Measurements from ENCODE around the gene PDZD7. TPM values are rescaled to one million over a fixed set of nuclear protein-coding genes. Genes with fewer than 3 reads are reported as not detected.

PDZD7 gene
- total and polyA plus RNA-seq, 2 of the 8 experiments (the other 6 are each of a cell fraction or from before 2014, with no cell fraction given), result 0.88 to 1.6 TPM

GRCh38 chr10:100993986-100994708 lies 36.8 kb downstream of the PDZD7 start:
- Histone ChIP-seq H2BK20ac (ENCODE audit: low read length) (no peak overlapping the region), H3K4me3 (ENCODE audit: extremely low read depth in 1 of 4, insufficient read depth in 2 of 4, low read depth in 3 of 4, low read length in 4 of 4) (no peak overlapping the region), H3K9me3 (ENCODE audit: insufficient read depth in 2 of 2, low read depth in 1 of 2, low read length in 1 of 2) (no peaks in the 10 kb centered on the region), H2BK5ac (ENCODE audit: low read depth, low read length) (0 out of 2 replicates have a peak overlapping the region, but pooled peaks have one; percentile 18), H4K20me1 (replicated peaks in 1 of 2; ENCODE audit: control insufficient read depth in 1 of 2, insufficient read depth in 2 of 2, low read length in 2 of 2) (peaks cover 7 to 17% of the 10 kb centered on the region in 2 experiments), H3K4me1 (replicated peaks in 1 of 4; ENCODE audit: control insufficient read depth in 3 of 4, insufficient read depth in 4 of 4, low read length in 3 of 4) (peaks cover 4 to 11% (median 7%) of the 10 kb centered on the region in 4 experiments), H3K27me3 (replicated peaks in 1 of 4; ENCODE audit: control insufficient read depth in 3 of 4, extremely low read depth in 1 of 4, insufficient read depth in 3 of 4, low read length in 3 of 4) (no peaks in the 10 kb centered on the region), H2BK12ac (ENCODE audit: low read depth, low read length) (no peak overlapping the region), H2AFZ (ENCODE audit: low read length) (no peak overlapping the region), H3K4ac (replicated peaks; ENCODE audit: insufficient read length, low read depth, low read length) (no peak overlapping the region), H3K36me3 (ENCODE audit: control insufficient read depth in 2 of 4, insufficient read depth in 4 of 4, low read length in 3 of 4) (peaks cover 24 to 48% (median 34%) of the 10 kb centered on the region in 4 experiments), H3K14ac (ENCODE audit: insufficient read length) (no peak overlapping the region), H3K27ac (ENCODE audit: low read depth, low read length) (no peak overlapping the region), H2BK15ac (ENCODE audit: low read length) (no peak overlapping the region), H4K8ac (ENCODE audit: extremely low read depth, insufficient read depth, low read length) (no peak overlapping the region), H3K18ac (ENCODE audit: extremely low read depth, low read length) (no peak overlapping the region), H3K4me2 (ENCODE audit: insufficient read depth in 1 of 2, low read depth in 2 of 2, low read length in 2 of 2) (no peak overlapping the region; a peak in 1 of 4 replicates), H3K79me2 (ENCODE audit: control insufficient read depth in 1 of 2, insufficient read depth in 2 of 2, low read length in 2 of 2) (peaks cover 2 to 27% of the 10 kb centered on the region in 2 experiments; a peak in 3 of 4 replicates), H2BK120ac (replicated peaks; ENCODE audit: low read depth, low read length) (no peak overlapping the region), H4K91ac (replicated peaks; ENCODE audit: insufficient read length, low read length) (no peak overlapping the region), H2AK5ac (ENCODE audit: low read depth, low read length) (no peak overlapping the region), H4K5ac (ENCODE audit: insufficient read length, low read depth, low read length) (no peak overlapping the region), H3K56ac (replicated peaks; ENCODE audit: insufficient read length, low read depth, low read length) (no peak overlapping the region), H3K23me2 (ENCODE audit: low read depth, low read length) (peaks cover 14% of the 10 kb centered on the region), H3K79me1 (ENCODE audit: low read depth, low read length) (no peaks in the 10 kb centered on the region; the same call in none of the 2 replicates), H3K23ac (ENCODE audit: insufficient read length) (no peak overlapping the region), H3K9ac (replicated peaks in 1 of 4; ENCODE audit: extremely low read depth in 1 of 4, low read depth in 3 of 4, low read length in 3 of 4) (no peak overlapping the region)
- no peak for DNase-seq (ENCODE audit: low read depth in 1 of 2, low spot score in 2 of 2)
- POLR2A ChIA-PET (ENCODE audit: partially characterized antibody), result interaction anchor here (0.6 to 12.6 kb wide), 9 partner anchors 9 to 886 kb away, joined by 3 to 143 read pairs (median 10); partner anchors contain the start of gene SEMA4G
- peak; percentile 36 for FAIRE-seq
- CTCF ChIA-PET (ENCODE audit: partially characterized antibody), result interaction anchor here (0.6 to 26.8 kb wide), 20 partner anchors 8 to 959 kb away, joined by 3 to 464 read pairs (median 4); partner anchors contain the start of genes PDZD7 and SFXN3
- WGBS, 2 experiments (ENCODE audit: extremely low coverage in 1 of 2, insufficient coverage in 1 of 2, insufficient read length in 1 of 2, insufficient replicate concordance in 2 of 2, low coverage in 1 of 2, low lambda C conversion rate in 2 of 2, missing lambda C conversion rate in 1 of 2), result 73% methylated on average over 10 of the region's 10 CpGs; no CpG with 5 or more reads in 1 of the 2 experiments
- TF ChIP-seq ASH2L (IDR thresholded peaks at IDR 0.05; ENCODE audit: low read length) (no peak), RAD21 (IDR thresholded peaks at IDR 0.05 in 1 of 2, conservative IDR thresholded peaks at IDR 0.05 in 1 of 2; ENCODE audit: low read depth in 2 of 2, low read length in 2 of 2) (peak; percentile 67 to 71), CTCF (IDR thresholded peaks at IDR 0.05; ENCODE audit: control extremely low read depth in 1 of 3, insufficient read depth in 1 of 3, low read depth in 1 of 3, low read length in 3 of 3) (peak in 2 of 3 experiments; percentile 62 to 72; a peak in 3 of 4 replicates), POLR2AphosphoS5 (IDR thresholded peaks at IDR 0.05; ENCODE audit: low read depth, low read length) (peak; percentile 19; the same call in 1 of the 2 replicates), POLR2A (IDR thresholded peaks at IDR 0.05; ENCODE audit: control extremely low read depth in 1 of 2, low read depth in 2 of 2, low read length in 2 of 2) (peak in 1 of 2 experiments; percentile 36; a peak in 1 of 3 replicates)

Measured in H1 (cell line).